Peyer's patch (tissue), 4 donors: ENCODE results near the gene SELL. TPM values are rescaled to one million over a fixed set of nuclear protein-coding genes. Genes with fewer than 3 reads are reported as not detected.

Source experiments
- DNase-seq, 3 donors: peaks; one replicate each; pipeline ENCODE4 v3.0.0-alpha.2; 2017 to 2019
- H3K27ac ChIP-seq, 4 donors: fragments of 200-600 bp; sonication (generic); one replicate each; pipeline ENCODE4 v1.5.1; 2016 to 2019
- H3K27me3 ChIP-seq, 2 donors: fragments of 200-600 bp; sonication (generic); one replicate each; pipeline ENCODE4 v1.5.1; 2019
- H3K36me3 ChIP-seq, 3 donors: fragments of 200-600 bp; sonication (generic); one replicate each; pipeline ENCODE4 v1.5.1; 2016 to 2019
- H3K4me1 ChIP-seq, 4 donors: fragments of 200-600 bp; sonication (generic); one replicate each; pipeline ENCODE4 v1.5.1; 2016 to 2019
- H3K4me3 ChIP-seq, 4 donors: fragments of 200-600 bp; sonication (generic); 1 replicate in 3 of 4; 2 replicates in 1 of 4; pipeline ENCODE4 v1.5.1; 2016 to 2019; ENCODE audit warnings: mild to moderate bottlenecking in 1 of 4
- H3K9me3 ChIP-seq, 4 donors: fragments of 200-600 bp; sonication (generic); one replicate each; pipeline ENCODE4 v1.5.1; 2016 to 2019; ENCODE audit warnings: mild to moderate bottlenecking in 1 of 4
- POLR2A ChIP-seq, 2 donors: fragments of 450-650 bp; IDR thresholded peaks; one replicate each; pipeline ENCODE4 v1.5.1; 2017; ENCODE audit warnings: antibody characterized with exemption in 2 of 2, mild to moderate bottlenecking in 2 of 2, moderate library complexity in 2 of 2
- total RNA-seq, 4 donors: library from RNA; depleted of rRNA; stranded (reverse); fragments of >200 nt; gene quantifications; one replicate each; pipeline ENCODE4 v1.1.0, GENCODE V29; 2016
- TF ChIP-seq, protein P1 (sequence below), 6 experiments: fragments of 450-650 bp in 4 of 6; fragments of 200-600 bp in 2 of 6; sonication (generic) in 1 of 6; IDR thresholded peaks; one replicate each; pipeline ENCODE4 v1.5.1; 2017 to 2019; ENCODE audit warnings: antibody characterized with exemption in 6 of 6, mild to moderate bottlenecking in 3 of 6, moderate library complexity in 1 of 6

SELL gene
- total RNA-seq, 4 donors from 2014 or later: 0.35 to 9.9 TPM; not detected in 2

GRCh38 chr1:169647512-169647911, 63.9 kb downstream of the SELL start:
- Histone ChIP-seq H3K4me3 (no peak overlapping the region), H3K9me3 (no peaks in the 10 kb centered on the region), H3K4me1 (no peaks in the 10 kb centered on the region), H3K36me3 (no peaks in the 10 kb centered on the region), H3K27me3 (no peaks in the 10 kb centered on the region), H3K27ac (no peak overlapping the region)
- DNase-seq: no peak
- TF ChIP-seq, protein P1, sequence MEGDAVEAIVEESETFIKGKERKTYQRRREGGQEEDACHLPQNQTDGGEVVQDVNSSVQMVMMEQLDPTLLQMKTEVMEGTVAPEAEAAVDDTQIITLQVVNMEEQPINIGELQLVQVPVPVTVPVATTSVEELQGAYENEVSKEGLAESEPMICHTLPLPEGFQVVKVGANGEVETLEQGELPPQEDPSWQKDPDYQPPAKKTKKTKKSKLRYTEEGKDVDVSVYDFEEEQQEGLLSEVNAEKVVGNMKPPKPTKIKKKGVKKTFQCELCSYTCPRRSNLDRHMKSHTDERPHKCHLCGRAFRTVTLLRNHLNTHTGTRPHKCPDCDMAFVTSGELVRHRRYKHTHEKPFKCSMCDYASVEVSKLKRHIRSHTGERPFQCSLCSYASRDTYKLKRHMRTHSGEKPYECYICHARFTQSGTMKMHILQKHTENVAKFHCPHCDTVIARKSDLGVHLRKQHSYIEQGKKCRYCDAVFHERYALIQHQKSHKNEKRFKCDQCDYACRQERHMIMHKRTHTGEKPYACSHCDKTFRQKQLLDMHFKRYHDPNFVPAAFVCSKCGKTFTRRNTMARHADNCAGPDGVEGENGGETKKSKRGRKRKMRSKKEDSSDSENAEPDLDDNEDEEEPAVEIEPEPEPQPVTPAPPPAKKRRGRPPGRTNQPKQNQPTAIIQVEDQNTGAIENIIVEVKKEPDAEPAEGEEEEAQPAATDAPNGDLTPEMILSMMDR (IDR thresholded peaks at IDR 0.05): no peak
- no peak for TF ChIP-seq POLR2A (IDR thresholded peaks at IDR 0.05)

- no peak overlapping the region for H3K27ac ChIP-seq
- no peaks in the 10 kb centered on the region for H3K36me3 ChIP-seq
- H3K4me1 ChIP-seq: no peaks in the 10 kb centered on the region
- no peak overlapping the region for H3K4me3 ChIP-seq
- no peaks in the 10 kb centered on the region for H3K27me3 ChIP-seq
- DNase-seq: no peak
- no peaks in the 10 kb centered on the region for H3K9me3 ChIP-seq
- no peak for TF ChIP-seq POLR2A (IDR thresholded peaks at IDR 0.05)
- TF ChIP-seq, protein P1 (IDR thresholded peaks at IDR 0.05): no peak
Measured at GRCh38 chr1:169644297-169644696, 67.1 kb downstream of the SELL start.

Other genes starting within 250 kb of the SELL start
- 10 to 100 TPM in 2 of 4 donors, 1 to 10 TPM in 2; 7.2 to 14.9 (median 10.9) TPM for gene SLC19A2, start 225.7 kb downstream of the SELL start, total RNA-seq
- gene F5, start 125.1 kb downstream of the SELL start, total RNA-seq: under 1 TPM in 3 of 4 donors, not detected in 1; 0.18 to 0.80 (median 0.28) TPM
- 1 to 10 TPM in 3 of 4 donors, under 1 TPM in 1; 0.70 to 8.3 (median 4.9) TPM for gene SELP, start 81.5 kb downstream of the SELL start, total RNA-seq
- under 1 TPM in 2 of 4 donors, not detected in 2; 0.57 to 0.83 TPM for gene SELE, start 22.5 kb upstream of the SELL start, total RNA-seq
- gene METTL18, start 83.3 kb upstream of the SELL start, total RNA-seq: 1 to 10 TPM; 1.5 to 8.9 (median 5.0) TPM
- gene SCYL3, start 182.3 kb upstream of the SELL start, total RNA-seq: 10 to 100 TPM; 17.7 to 22.0 (median 20.4) TPM